ENCODE data around the gene GRM7.

The GRM7 gene

DNA sequence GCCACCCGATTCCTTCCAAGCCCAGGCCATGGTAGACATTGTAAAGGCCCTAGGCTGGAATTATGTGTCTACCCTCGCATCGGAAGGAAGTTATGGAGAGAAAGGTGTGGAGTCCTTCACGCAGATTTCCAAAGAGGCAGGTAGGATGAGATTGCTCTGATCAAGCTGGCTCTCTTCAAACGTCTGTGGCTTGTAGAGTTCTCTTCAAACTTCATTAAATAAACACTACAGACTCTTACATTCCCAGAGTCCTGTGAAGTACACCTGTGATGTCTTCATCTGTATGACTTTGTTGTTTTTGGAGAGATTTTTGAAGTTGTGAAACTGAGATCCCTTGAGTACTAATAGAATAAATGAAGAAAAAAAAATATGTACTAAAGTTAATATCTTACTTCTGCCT lies 285.6 kb downstream of the GRM7 start:
- DNase-seq (ENCODE audit: low spot score) = no peak

DNA sequence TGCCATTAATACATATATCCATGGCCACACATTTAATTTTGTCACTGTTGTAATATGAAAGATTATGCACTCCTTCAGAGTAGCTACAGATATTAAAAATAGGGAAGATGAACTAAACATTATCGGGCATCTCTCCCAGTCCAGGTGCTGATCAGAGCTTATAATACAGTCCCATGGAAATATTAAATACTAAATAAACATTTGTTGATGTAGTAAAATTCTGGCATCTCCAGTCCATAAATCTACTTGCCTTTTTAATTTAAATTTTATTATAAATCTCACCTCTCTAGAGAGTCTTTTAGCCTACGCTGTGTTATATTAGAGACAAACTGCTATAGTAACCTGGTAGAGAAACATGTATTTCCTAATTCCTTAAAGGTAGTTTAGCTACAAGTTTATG lies 297.6 kb downstream of the GRM7 start:
- DNase-seq (ENCODE audit: low spot score) = no peak

DNA sequence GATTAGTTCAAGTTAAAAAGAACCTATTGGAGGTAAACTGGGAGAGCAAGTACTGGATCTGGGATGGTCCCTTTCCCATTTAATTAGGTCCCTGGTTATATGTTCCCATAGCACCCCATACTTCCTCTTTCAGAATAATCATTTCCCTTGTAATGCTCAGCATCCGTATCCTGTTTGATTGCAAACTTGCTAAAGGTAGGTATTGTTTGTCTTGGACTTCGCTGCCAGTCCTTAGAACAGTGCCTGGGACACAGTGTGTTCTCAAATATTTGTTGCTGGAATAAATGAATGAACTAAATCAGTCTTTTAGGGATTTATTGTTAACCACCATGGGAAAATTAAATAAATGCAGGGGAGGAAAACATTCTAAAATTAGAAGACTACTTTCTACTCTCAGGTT lies 299.8 kb downstream of the GRM7 start:
- no peak for DNase-seq (ENCODE audit: low spot score)

DNA sequence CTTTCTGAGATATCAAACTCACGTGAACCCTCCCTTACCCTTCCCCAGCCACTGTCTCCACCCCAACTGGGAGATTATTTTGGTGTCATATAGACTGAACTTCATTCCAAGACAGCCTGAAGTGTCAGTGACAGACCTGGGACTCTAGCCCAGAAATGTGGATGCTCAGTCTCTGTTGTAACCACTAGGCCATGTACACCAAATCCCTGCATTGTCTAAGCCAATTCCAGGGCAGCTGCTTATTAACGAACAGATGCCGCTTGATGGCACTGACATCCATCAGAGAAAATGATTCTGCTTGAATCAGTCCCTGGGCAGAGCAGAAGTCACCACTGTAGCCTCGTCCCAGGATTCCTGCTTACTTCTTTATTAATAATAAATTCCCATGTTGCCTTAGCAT lies 305.5 kb downstream of the GRM7 start:
- DNase-seq (ENCODE audit: low spot score) = no peak

DNA sequence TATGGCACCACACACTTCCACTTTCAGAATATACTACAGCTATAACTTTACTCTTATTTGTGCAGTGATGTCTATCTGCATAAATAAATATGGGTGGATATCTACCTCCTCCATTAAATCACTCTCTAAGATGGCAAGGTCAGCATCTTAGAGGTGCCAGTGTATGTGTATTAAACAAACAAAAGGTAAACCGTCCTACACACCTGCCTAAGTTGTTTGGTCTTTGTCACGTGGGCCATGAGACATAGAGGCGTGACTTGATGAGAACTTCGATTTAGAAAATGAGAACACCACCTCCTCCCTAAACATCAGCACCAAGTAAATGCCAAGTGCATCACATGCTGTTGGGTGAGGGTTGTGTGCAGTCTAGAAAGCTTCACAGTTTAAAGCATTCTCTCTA lies 310.6 kb downstream of the GRM7 start:
- no peak for DNase-seq (ENCODE audit: low spot score)

DNA sequence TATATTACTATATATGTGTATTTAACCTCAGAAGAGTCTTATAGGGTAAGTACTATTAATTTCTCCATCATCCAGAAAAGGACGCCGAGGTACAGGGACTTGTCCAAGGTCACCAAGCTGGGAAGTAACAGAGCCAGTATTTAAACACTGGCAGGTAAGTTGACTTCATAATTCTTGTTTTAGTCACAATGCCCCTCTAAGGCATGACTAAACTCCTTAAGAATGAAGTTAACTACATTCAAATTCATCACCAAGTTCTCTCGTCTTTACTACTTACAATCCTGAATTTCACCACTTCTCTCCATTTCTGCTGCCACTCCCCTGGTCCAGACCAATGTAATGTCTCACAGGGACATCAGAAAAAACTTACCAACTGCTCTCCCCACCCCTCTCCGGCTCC lies 312.1 kb downstream of the GRM7 start:
- DNase-seq (ENCODE audit: low spot score) = no peak

DNA sequence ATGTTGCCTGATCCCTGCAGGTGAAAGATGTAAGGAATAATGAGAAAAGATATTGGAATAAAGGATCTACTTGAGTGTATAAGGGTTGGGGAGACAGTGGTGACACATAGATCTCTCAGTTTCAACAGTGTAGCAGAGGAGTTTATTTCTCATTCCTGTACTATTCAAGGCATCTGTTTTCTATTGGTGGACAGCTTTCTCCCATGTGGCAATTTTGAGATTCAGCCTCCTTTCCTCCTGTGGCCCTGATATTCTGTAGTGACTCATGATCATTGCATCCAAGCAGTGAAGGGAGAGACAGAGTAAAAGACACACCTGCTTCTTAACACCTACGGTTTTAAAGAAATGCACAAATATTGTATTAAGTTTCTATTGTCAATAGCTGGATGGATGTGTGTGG lies 327.6 kb downstream of the GRM7 start:
- no peak for DNase-seq (ENCODE audit: low spot score)

DNA sequence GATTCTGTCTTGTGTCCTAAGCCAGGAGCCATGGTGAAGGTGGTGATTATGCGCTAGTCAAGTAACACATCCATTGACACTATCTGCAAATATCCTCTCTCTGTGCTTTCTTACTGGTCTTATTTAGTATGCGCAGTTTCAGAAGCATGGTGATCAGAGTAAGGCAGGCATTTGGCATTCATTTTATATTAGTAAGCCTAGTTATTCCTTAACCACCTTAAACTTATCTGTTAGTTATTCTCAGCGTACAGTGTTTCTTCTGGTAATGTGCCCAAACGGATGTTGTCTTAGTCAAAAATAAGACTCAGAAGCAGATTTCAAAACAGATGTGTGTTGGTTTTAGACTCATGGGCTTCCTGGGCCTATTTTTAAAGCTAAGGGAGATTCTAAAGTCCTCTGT lies 329.2 kb downstream of the GRM7 start:
- DNase-seq (ENCODE audit: low spot score) = no peak

DNA sequence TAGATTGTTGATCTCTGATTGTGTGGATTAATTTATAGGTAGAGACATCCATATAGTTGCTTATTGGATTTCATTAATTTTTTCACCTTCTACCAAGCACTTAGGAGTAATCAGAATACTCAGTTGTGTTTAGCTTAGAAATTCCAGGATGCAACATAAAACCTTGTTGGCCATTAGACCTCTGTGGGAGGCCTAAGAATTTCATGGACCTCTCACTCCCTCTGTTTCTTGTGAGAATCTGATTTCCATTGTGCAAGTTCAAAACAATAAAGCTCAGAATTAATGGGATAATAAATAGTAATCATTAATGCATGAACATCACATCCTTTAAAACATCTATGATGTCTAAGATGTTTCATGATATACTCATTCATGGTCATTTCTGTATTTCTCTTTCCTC lies 332.4 kb downstream of the GRM7 start:
- no peak for DNase-seq (ENCODE audit: low spot score)

DNA sequence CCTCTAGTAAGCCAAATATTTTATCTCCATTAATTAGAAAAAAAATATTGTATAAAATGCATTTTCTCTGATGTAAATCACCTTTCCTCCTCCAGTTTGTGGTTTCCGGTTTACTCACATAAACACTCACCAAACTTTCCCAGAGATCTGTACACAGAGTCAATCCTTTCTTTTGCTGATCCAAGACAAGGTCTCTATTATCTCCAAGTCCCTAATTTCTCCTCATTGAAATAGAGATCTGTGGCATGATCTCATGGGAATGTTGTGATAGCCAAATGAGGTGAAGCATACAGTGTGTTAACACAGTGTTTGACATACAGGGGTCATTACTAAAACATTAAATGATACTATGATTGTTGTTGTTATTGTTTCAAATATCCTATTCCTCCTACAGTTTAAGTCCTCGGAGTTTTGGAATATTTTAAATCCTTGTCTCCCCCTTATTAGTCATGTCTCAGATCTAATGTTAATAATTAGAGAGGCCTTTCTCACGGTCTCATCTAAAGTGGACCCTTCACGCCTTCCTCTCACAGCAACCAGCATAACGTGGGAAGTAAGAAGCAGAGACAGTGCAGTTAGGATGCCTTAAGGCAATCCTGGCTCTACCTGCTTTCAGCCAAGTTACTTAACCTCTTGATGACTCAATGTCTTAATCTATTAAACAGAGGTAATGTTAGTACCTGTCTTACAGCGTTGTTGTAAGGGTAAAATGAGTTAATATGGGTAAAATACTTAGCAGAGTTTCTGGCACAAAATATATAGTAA lies 333.3 kb downstream of the GRM7 start:
- DNase-seq (ENCODE audit: low spot score) = no peak

DNA sequence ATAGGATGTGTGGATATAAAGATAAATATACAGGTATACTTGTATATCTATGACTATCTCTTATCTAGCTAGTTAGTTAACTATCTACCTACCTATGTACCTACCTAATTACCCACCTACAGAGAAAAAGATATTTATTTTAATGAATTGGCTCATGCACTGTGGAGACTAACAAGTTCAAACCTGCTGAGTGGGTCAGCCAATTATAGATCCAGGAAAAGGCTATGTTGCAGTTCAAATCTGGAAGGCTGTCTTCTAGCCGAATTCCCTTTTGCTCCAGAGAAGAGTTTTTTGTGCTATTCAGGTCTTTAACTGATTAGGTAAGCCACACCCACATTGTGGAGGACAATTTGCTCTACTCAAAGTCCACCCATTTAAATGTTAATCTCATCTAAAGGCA lies 335.0 kb downstream of the GRM7 start:
- DNase-seq (ENCODE audit: low spot score) = no peak

DNA sequence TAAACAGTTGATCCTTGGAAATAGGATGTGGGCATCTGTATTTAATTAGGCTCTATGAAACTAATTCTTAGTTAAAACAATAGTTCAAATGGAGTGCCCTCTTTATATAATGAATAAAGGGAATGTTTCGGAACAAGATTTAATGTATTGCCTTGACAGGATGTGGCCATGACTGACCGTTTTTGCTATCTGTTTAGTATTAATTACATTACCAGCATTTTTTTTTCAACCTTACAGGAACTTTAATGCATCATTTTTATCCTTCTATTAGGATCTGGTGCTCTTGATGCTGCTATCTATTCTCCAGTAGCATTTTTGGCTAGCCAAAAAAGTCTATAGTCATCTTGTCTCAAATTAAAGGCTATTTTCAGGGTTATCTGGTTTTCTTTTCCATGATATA lies 340.9 kb downstream of the GRM7 start:
- DNase-seq (ENCODE audit: low spot score) = no peak

DNA sequence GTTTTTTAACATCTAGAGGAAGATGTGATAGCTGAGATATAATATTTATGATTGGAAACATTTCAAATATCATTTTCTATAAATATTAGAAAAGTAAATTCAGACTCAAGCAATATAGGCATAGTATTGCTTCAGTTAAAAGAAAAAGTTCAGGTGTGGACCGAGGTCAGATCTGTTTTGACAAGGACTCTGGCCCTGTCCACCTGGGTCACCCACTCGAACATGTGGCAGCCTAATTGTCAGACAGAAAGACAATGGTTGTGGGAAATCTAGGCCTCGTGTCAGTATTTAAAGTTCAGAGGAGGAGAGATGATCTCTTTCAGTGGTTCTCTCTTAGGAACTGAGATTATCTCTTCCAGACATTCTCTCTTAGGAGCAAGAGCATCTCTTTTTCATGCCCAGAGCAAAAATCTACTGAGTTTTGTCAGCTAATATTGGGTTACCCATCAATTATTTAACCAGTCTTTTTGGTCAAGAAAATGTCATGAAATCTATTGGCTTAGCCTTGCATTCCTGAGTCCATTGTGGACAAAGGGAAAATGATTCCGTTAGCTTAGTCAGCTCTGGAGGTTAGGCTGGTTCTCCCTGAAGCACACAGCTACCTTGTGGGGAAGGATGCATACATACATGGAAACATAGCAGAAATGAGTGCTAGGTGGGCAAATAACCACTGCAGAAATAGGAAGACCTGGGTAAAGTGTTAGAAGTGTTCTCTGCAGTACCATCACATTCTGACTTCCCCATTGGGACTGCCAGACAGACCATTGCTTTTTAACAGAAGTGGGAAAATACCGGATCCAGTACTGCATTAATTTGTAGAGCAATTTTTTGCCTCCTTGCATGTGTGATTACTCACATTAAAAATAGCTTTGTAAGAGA lies 343.3 kb downstream of the GRM7 start:
- no peak for DNase-seq (ENCODE audit: low spot score)

DNA sequence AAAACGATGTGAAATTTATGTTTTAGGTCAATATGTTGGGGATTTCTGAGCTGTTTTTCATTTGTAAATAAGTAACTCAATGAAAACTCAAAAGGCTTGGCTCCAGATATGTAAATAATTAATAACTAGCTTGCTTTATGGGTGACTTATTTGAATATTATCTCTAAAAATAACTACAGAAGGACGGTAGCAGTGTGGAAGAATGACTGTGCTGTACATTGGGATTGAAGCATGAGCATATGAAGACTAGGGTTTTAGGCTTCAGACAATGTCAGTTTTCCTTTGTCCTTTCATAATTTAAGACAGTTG lies 343.9 kb downstream of the GRM7 start:
- DNase-seq (ENCODE audit: low spot score) = no peak

DNA sequence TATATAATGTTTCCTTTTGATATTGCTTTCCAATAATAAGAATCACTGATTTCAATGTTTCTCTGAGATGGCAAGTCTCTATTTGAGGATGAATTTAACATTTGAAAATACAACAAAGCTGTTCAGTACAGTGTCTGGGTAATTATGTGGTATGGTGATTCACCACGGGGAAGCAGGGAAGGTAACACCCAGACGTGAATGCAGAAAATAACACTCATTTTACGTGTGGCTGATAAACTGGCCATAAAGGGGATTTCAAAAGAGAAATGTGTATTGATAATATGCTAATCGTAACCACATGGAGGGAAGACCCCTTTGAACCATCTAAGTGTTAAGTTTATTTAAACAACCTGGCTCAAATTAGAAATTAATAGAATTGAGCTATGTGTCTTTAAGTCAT lies 344.6 kb downstream of the GRM7 start:
- DNase-seq (ENCODE audit: low spot score) = no peak

DNA sequence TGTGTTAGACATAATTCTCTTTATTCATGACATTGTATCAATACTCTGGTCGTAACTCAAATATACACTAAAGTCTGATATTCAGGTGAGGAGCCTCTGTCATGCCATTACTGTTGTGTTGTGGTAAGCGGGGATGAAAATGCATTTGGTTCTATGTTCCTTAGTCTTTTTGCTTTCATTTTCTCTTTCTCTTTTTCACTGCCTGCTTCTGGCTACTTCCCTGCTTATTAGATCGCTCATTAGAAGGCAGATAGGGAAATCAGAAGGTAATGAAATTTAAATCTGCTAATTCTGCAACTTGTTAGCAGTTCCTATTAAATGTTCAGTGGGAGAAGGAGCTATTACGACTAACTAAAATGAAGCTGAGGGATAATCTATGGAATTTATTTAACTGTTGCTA lies 345.0 kb downstream of the GRM7 start:
- no peak for DNase-seq (ENCODE audit: low spot score)

DNA sequence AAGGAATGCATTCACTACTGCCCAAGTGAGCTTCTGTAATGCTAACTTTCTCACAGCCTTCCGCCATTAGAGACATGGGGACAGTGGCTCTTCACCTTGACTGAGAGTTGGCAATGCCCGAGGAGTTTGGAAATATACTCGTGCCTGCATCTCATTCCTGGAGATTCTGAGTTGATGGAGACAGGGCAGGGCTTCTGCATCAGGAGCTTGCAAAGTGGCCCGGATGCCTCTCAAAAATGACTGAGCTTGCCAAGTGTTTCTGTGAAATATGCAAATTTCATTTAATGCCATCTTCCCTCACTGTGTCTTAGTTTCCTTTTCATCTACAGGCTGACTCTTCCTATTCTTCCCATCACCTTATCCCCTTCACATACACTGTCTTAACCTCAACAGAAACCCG lies 346.2 kb downstream of the GRM7 start:
- no peak for DNase-seq (ENCODE audit: low spot score)

DNA sequence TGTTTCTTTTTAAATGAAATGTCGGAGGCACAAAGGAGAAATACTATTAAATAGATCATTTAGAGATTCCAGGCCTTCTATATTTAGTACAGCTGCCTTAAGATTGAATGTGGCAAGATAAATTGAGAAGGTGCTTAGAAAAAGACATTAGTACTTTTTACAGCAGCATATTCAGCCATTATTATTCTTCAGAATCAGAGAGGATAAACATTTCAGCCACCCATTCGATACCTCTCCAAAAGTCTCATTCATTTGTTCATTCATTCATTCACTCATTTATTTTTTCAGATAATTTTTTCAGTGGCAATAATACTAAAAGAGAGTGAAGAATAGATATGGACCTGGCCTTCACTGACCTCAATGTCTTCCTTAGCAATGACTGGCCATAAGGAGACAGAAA lies 347.0 kb downstream of the GRM7 start:
- DNase-seq (ENCODE audit: low spot score) = no peak

DNA sequence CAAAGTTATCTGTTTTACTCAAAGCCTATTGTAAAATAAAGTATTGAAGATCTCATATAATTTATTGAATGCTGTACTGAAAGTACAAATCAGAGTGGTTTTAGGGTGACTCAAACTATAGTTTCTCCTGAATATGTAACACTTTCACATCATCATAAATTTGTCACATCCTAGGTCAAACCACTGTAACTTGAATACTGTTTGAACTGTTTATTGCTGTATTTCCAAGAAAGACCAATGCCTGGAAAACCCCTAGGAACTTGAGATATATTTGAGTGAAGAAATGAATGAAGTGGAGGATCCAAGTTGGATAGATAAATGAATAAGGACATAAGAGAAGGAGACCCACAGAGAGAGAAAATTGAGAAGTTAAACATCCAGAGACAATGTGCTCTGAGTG lies 348.2 kb downstream of the GRM7 start:
- DNase-seq (ENCODE audit: low spot score) = no peak

DNA sequence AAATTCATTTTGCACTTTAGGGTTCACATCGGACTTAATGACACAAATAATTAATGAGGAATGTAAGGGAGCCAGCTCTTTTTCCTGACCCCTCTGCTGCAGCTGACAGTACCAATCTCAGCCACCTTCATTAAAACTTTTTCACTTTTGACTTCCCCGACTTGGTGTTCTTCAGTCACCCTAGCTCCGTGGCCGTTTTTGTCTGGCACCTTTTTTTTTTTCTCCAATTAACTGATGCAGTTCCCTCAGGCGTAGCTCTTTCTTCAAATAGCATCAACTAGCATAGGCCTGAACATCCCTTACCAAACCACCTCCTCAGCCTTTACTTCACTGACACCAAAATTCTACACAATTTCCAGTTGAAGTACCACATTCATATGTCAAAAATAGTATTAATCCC lies 350.8 kb downstream of the GRM7 start:
- DNase-seq (ENCODE audit: low spot score) = no peak

DNA sequence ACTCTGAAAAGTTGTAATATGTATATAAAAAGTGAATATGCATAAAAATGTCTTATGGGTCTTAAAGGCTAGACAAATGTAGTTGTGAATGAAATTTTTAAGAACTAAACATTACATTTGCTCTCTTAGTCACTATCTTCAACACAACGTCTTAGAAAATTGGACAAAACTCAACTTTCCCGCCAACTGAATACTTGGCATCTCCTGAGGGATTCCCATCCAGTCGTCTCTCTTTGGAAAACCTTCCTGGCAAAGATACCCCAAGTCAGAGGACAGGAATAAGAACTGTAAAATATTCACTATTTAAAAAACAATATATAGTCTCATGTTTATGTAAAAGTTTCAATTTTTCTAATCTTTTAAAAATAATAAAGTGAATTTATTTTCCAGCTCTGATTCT lies 354.8 kb downstream of the GRM7 start:
- no peak for DNase-seq (ENCODE audit: low spot score)

DNA sequence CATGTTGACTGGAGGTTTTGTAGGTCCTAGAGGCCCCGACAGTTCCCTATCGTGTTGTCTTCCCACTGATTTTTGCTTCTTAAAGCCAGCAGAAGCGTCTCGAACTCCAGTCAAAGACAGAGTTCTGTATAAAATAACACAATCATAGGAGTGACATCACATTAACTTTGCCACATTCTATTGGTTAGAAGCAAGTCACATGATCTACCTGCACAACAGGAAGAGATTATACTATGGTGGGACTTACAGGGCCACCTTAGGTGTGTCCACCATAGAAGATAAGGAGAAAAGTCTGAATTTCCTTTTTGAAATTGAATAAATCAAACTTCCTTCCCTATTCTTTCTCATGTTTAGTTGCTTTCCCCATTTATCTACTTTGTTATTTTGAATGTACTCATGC lies 365.5 kb downstream of the GRM7 start:
- DNase-seq (ENCODE audit: low spot score) = no peak

DNA sequence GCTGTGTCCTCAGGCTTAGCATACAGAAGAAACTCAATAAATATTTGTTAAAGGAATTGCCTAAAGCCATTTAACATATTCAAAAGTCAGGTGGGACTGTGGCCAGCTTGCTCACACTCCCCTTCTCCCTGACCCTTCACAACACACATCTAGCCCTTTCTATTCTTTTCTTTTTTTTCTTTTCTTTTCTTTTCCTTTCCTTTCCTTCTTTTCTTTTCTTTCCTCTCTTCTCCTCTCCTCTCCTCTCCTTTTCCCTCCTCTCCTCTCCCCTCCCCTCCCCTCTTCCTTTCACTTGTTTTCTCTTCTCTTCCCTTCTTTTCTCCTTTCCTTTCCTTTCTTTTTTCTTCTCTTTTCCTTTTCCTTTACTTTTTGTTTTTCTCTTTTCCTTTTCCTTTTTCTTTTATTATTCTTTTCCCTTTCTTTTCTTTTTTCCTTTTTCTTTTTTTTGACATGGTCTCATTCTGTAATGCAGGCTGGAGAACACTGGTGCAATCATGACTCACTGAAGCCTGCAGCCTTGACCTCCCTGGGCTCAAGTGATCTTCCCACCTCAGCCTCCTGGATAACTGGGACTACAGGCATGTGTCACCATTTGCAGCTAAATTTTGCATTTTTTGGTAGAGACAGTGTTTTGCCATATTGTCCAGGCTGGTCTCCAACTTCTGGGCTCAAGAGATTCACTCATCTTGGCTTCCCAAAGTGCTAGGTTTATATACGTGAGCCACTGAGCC lies 377.8 kb downstream of the GRM7 start:
- DNase-seq (ENCODE audit: low spot score) = no peak
